RWPE1 (cell line): ENCODE results near the gene FYCO1.

Experiments used
- CTCF ChIA-PET: fragments of 350-600 bp; sonication (Branson Sonifier 250); formaldehyde crosslinking; extraction: SDS; loops from one replicate; lab custom pipeline; 2021; lab: Yijun Ruan, JAX
- POLR2A ChIA-PET: fragments of 400-600 bp; formaldehyde crosslinking; extraction: SDS; loops from one replicate; lab custom pipeline; 2020; ENCODE audit warnings: antibody characterized with exemption; ENCODE audit not compliant: low non-redundant PET; lab: Yijun Ruan, JAX
- DNase-seq: peaks from one replicate; pipeline ENCODE4 v3.0.0; 2012; ENCODE audit warnings: low spot score
- H3K27ac ChIP-seq: fragments of 450-650 bp; 2 replicates; pipeline ENCODE4 v1.5.1; 2017
- CTCF ChIP-seq: fragments of 450-650 bp; conservative IDR thresholded peaks from 2 replicates; pipeline ENCODE4 v1.5.1; 2017; ENCODE audit warnings: low read depth, mild to moderate bottlenecking

FYCO1 gene

GRCh38 chr3:45896956-45897355 lies 98.7 kb downstream of the FYCO1 start:
- peak overlapping the region; percentile 75 for H3K27ac ChIP-seq
- DNase-seq = no peak
- TF ChIP-seq CTCF = no peak
- ChIA-PET CTCF (no interaction called here), POLR2A (no interaction called here)

GRCh38 chr3:45895686-45896468 lies 99.7 kb downstream of the FYCO1 start:
- no peak for TF ChIP-seq CTCF
- CTCF ChIA-PET = interaction anchor here (1.0 kb wide), 1 partner anchor 33 kb away, joined by 3 read pairs; no protein-coding TSS in a partner anchor
- H3K27ac ChIP-seq = peak overlapping the region; percentile 75
- no peak for DNase-seq
- POLR2A ChIA-PET = no interaction called here

- no peak for DNase-seq
- ChIA-PET CTCF (no interaction called here), POLR2A (no interaction called here)
- no peak for TF ChIP-seq CTCF
- no peak overlapping the region for H3K27ac ChIP-seq
Observed at GRCh38 chr3:45894015-45894414, 101.6 kb downstream of the FYCO1 start.

GRCh38 chr3:45892161-45892560 lies 103.5 kb downstream of the FYCO1 start:
- CTCF ChIA-PET = no interaction called here
- POLR2A ChIA-PET = no interaction called here
- DNase-seq = no peak
- H3K27ac ChIP-seq = no peak overlapping the region
- no peak for TF ChIP-seq CTCF

- H3K27ac ChIP-seq = no peak overlapping the region
- ChIA-PET CTCF (no interaction called here), POLR2A (no interaction called here)
- DNase-seq = peak; percentile 7
- TF ChIP-seq CTCF = no peak
Observed at GRCh38 chr3:45890405-45890804, 105.2 kb downstream of the FYCO1 start.

- POLR2A ChIA-PET = no interaction called here
- no peak for DNase-seq
- TF ChIP-seq CTCF = no peak
- H3K27ac ChIP-seq = no peak overlapping the region
- CTCF ChIA-PET = no interaction called here
Observed at GRCh38 chr3:45889337-45889736, 106.3 kb downstream of the FYCO1 start.
